SJCRH30 (cell line): ENCODE data around the gene STAB1. TPM values are rescaled to one million over a fixed set of nuclear protein-coding genes. Genes with fewer than 3 reads are reported as not detected.
"Not testable (repeated sequence)": the region's sequence is repeated elsewhere in the genome, so short reads cannot be mapped to it uniquely, and the experiment has no call there.

Experiments used
- DNase-seq, 2 experiments: peaks; one replicate each; pipeline ENCODE4 v3.0.0-alpha.2; 2015 to 2020
- H3K27ac ChIP-seq: fragments of 250-450 bp; sonication (Bioruptor Pico); 2 replicates; pipeline ENCODE4 v1.5.1; 2020; ENCODE audit warnings: mild to moderate bottlenecking, moderate library complexity
- H3K27me3 ChIP-seq: fragments of 250-450 bp; sonication (Bioruptor Pico); 2 replicates; pipeline ENCODE4 v1.5.1; 2020; ENCODE audit warnings: mild to moderate bottlenecking, moderate library complexity
- H3K36me3 ChIP-seq: fragments of 250-450 bp; sonication (Bioruptor Pico); 2 replicates; pipeline ENCODE4 v1.5.1; 2020; ENCODE audit warnings: mild to moderate bottlenecking, moderate library complexity
- H3K4me1 ChIP-seq: fragments of 250-450 bp; sonication (Bioruptor Pico); 2 replicates; pipeline ENCODE4 v1.5.1; 2020; ENCODE audit warnings: mild to moderate bottlenecking, moderate library complexity
- H3K4me3 ChIP-seq: fragments of 250-450 bp; sonication (Bioruptor Pico); 2 replicates; pipeline ENCODE4 v1.5.1; 2020; ENCODE audit warnings: mild to moderate bottlenecking, moderate library complexity
- H3K9me3 ChIP-seq: fragments of 250-450 bp; sonication (Bioruptor Pico); replicated peaks from 2 replicates; pipeline ENCODE4 v1.5.1; 2020; ENCODE audit warnings: mild to moderate bottlenecking, moderate library complexity
- total RNA-seq: library from RNA; depleted of rRNA; stranded (reverse); fragments of >200 nt; shearing (Covaris generic); gene quantifications from 2 replicates; pipeline ENCODE4 v1.2.3, GENCODE V29; 2014

STAB1 gene
- total RNA-seq, 1 experiment from 2014 or later, result not detected

GRCh38 chr3:52519445-52520140, 24.5 kb downstream of the STAB1 start:
- Histone ChIP-seq H3K27me3 (peaks cover 2% of the 10 kb centered on the region; the same call in 1 of the 2 replicates), H3K27ac (no peak overlapping the region), H3K4me1 (no peaks in the 10 kb centered on the region), H3K9me3 (no peaks in the 10 kb centered on the region), H3K36me3 (peaks cover 5% of the 10 kb centered on the region; the same call in 1 of the 2 replicates), H3K4me3 (no peak overlapping the region)
- DNase-seq, result no peak

DNA sequence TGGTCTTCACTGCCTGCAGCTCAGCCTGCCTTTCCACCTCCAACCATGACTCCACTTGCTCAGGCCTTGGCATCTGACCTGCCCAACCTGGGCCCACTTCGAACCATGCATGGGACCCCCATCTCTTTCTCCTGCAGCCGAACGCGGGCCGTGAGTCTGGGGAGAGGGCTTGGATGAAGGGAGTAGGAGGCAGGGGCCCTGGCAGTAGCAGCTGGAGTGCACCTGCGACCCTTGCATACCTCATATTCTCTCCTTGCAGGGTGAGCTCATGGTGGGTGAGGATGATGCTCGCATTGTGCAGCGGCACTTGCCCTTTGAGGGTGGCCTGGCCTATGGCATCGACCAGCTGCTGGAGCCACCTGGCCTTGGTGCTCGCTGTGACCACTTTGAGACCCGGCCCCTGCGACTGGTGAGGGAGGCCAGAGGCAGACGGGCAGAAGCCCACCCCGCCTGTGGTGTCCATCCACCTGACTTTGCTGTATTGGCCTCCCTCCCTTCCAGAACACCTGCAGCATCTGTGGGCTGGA, 25.1 kb downstream of the STAB1 start:
- DNase-seq, result no peak
- Histone ChIP-seq H3K27ac (no peak overlapping the region), H3K27me3 (0 out of 2 replicates have a peak, but pooled peaks cover 2% of the 10 kb centered on the region), H3K4me1 (no peaks in the 10 kb centered on the region), H3K9me3 (no peaks in the 10 kb centered on the region), H3K36me3 (peaks cover 7% of the 10 kb centered on the region; the same call in 1 of the 2 replicates), H3K4me3 (no peak overlapping the region)

DNA sequence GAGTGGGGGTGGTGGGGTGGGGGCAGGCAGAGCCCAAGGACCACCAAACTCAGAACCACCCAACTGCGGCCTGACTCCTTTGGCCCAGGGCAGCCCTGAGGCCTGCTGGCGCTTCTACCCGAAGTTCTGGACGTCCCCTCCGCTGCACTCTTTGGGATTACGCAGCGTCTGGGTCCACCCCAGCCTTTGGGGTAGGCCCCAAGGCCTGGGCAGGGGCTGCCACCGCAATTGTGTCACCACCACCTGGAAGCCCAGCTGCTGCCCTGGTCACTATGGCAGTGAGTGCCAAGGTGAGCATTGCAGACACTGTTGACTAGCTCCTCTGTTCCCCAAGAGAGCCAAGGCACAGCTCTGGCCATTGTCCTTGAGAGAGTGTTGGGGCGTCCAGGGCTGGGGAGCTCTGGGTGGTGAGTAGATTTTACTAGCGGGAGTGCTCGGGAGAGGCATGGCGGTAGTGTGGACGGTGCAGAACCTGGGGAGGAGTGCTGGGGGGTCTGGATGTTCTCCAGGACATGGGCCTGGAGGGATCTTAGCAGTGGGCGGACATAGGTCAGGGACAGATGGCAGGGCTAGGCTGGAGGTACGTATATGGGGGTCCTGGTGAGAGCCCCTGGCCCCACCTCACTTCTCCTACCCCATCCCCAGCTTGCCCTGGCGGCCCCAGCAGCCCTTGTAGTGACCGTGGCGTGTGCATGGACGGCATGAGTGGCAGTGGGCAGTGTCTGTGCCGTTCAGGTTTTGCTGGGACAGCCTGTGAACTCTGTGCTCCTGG, 25.8 kb downstream of the STAB1 start:
- Histone ChIP-seq H3K27me3 (no peaks in the 10 kb centered on the region), H3K9me3 (no peaks in the 10 kb centered on the region), H3K4me3 (no peak overlapping the region), H3K36me3 (peaks cover 8% of the 10 kb centered on the region; the same call in 1 of the 2 replicates), H3K27ac (no peak overlapping the region), H3K4me1 (0 out of 2 replicates have a peak, but pooled peaks cover 2% of the 10 kb centered on the region)
- DNase-seq, result no peak

- no peak for DNase-seq
- peaks cover 8% of the 10 kb centered on the region; the same call in 1 of the 2 replicates for H3K36me3 ChIP-seq
- no peak overlapping the region for H3K27ac ChIP-seq
- no peaks in the 10 kb centered on the region for H3K9me3 ChIP-seq
- no peaks in the 10 kb centered on the region for H3K27me3 ChIP-seq
- H3K4me1 ChIP-seq, result 0 out of 2 replicates have a peak, but pooled peaks cover 3% of the 10 kb centered on the region
- H3K4me3 ChIP-seq, result no peak overlapping the region
These were observed 26.3 kb downstream of the STAB1 start for GRCh38 chr3:52521488-52521824.

GRCh38 chr3:52521881-52522650, 26.9 kb downstream of the STAB1 start:
- no peak for DNase-seq
- H3K4me3 ChIP-seq, result no peak overlapping the region
- H3K27me3 ChIP-seq, result no peaks in the 10 kb centered on the region
- no peaks in the 10 kb centered on the region for H3K9me3 ChIP-seq
- 0 out of 2 replicates have a peak, but pooled peaks cover 3% of the 10 kb centered on the region for H3K4me1 ChIP-seq
- H3K36me3 ChIP-seq, result peaks cover 11% of the 10 kb centered on the region; the same call in 1 of the 2 replicates
- H3K27ac ChIP-seq, result no peak overlapping the region

- 0 out of 2 replicates have a peak, but pooled peaks cover 3% of the 10 kb centered on the region for H3K4me1 ChIP-seq
- no peak for DNase-seq
- no peak overlapping the region for H3K4me3 ChIP-seq
- H3K9me3 ChIP-seq, result no peaks in the 10 kb centered on the region
- peaks cover 17% of the 10 kb centered on the region; the same call in 1 of the 2 replicates for H3K36me3 ChIP-seq
- H3K27me3 ChIP-seq, result no peaks in the 10 kb centered on the region
- H3K27ac ChIP-seq, result no peak overlapping the region
These were observed 27.6 kb downstream of the STAB1 start for GRCh38 chr3:52522651-52523251.

GRCh38 chr3:52523386-52524257, 28.5 kb downstream of the STAB1 start:
- Histone ChIP-seq H3K9me3 (no peaks in the 10 kb centered on the region), H3K27ac (no peak overlapping the region), H3K36me3 (peaks cover 24% of the 10 kb centered on the region), H3K4me1 (0 out of 2 replicates have a peak, but pooled peaks cover 3% of the 10 kb centered on the region), H3K4me3 (no peak overlapping the region), H3K27me3 (no peaks in the 10 kb centered on the region)
- no peak for DNase-seq

DNA sequence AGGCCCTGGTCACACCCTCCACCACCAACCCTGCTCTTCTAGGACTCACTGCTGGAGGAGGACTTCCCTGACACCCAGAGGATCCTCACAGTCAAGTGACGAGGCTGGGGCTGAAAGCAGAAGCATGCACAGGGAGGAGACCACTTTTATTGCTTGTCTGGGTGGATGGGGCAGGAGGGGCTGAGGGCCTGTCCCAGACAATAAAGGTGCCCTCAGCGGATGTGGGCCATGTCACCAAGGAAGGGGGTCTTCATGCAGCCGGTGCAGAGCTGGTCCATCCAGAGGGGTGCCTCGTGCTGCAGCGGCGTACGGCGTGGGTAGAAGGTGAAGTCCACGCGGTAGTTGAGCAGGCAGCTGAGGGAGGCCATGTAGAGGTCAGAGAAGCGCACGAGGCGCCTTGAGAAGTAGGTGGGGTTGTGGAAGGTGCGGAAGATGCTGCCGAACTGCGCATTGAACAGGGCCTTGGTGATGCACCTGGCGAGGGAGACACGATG, 29.2 kb downstream of the STAB1 start:
- H3K27me3 ChIP-seq, result no peaks in the 10 kb centered on the region
- no peak overlapping the region for H3K4me3 ChIP-seq
- peaks cover 28% of the 10 kb centered on the region for H3K36me3 ChIP-seq
- H3K4me1 ChIP-seq, result 0 out of 2 replicates have a peak, but pooled peaks cover 3% of the 10 kb centered on the region
- H3K27ac ChIP-seq, result no peak overlapping the region
- H3K9me3 ChIP-seq, result no peaks in the 10 kb centered on the region
- DNase-seq, result no peak

GRCh38 chr3:52524752-52525679, 29.9 kb downstream of the STAB1 start:
- no peak overlapping the region for H3K27ac ChIP-seq
- no peak for DNase-seq
- peaks cover 28% of the 10 kb centered on the region for H3K36me3 ChIP-seq
- no peaks in the 10 kb centered on the region for H3K9me3 ChIP-seq
- no peak overlapping the region for H3K4me3 ChIP-seq
- H3K4me1 ChIP-seq, result 0 out of 2 replicates have a peak, but pooled peaks cover 3% of the 10 kb centered on the region
- no peaks in the 10 kb centered on the region for H3K27me3 ChIP-seq

- H3K4me3 ChIP-seq, result no peak overlapping the region
- H3K9me3 ChIP-seq, result no peaks in the 10 kb centered on the region
- H3K27me3 ChIP-seq, result no peaks in the 10 kb centered on the region
- no peak overlapping the region for H3K27ac ChIP-seq
- DNase-seq, result no peak
- H3K36me3 ChIP-seq, result peaks cover 28% of the 10 kb centered on the region
- 0 out of 2 replicates have a peak, but pooled peaks cover 3% of the 10 kb centered on the region for H3K4me1 ChIP-seq
These were observed 30.8 kb downstream of the STAB1 start for GRCh38 chr3:52525680-52526561.

GRCh38 chr3:52526671-52527038, 31.5 kb downstream of the STAB1 start:
- H3K4me1 ChIP-seq, H3K4me3 ChIP-seq, H3K9me3 ChIP-seq, H3K27ac ChIP-seq, H3K27me3 ChIP-seq, DNase-seq: not testable (repeated sequence)
- peaks cover 28% of the 10 kb centered on the region for H3K36me3 ChIP-seq
